ENCODE data around the gene DAAM2.

Gene DAAM2

GRCh38 chr6:39941820-39942219 is 149.6 kb downstream of the DAAM2 start:
- Histone ChIP-seq H3K4me1 (ENCODE audit: control insufficient read depth, insufficient read depth, low read length) (peaks cover 11% of the 10 kb centered on the region), H3K36me3 (ENCODE audit: control insufficient read depth, insufficient read depth, low read length) (no peaks in the 10 kb centered on the region), H3K4me3 (ENCODE audit: low read depth, low read length) (no peak overlapping the region), H3K9ac (ENCODE audit: low read depth, low read length) (no peak overlapping the region), H3K9me3 (ENCODE audit: control insufficient read depth, insufficient read depth, low read length) (no peaks in the 10 kb centered on the region), H3K27me3 (ENCODE audit: control insufficient read depth, insufficient read depth, low read length) (no peaks in the 10 kb centered on the region)

- H3K4me3 ChIP-seq (ENCODE audit: low read depth, low read length), result no peak overlapping the region
- peaks cover 17% of the 10 kb centered on the region for H3K4me1 ChIP-seq (ENCODE audit: control insufficient read depth, insufficient read depth, low read length)
- no peaks in the 10 kb centered on the region for H3K9me3 ChIP-seq (ENCODE audit: control insufficient read depth, insufficient read depth, low read length)
Observed at GRCh38 chr6:39942903-39943580, 150.9 kb downstream of the DAAM2 start.

GRCh38 chr6:39945626-39946025 is 153.4 kb downstream of the DAAM2 start:
- no peak overlapping the region for H3K4me3 ChIP-seq (ENCODE audit: low read depth, low read length)
- H3K36me3 ChIP-seq (ENCODE audit: control insufficient read depth, insufficient read depth, low read length), result no peaks in the 10 kb centered on the region
- H3K27me3 ChIP-seq (ENCODE audit: control insufficient read depth, insufficient read depth, low read length), result no peaks in the 10 kb centered on the region
- H3K4me1 ChIP-seq (ENCODE audit: control insufficient read depth, insufficient read depth, low read length), result peaks cover 13% of the 10 kb centered on the region
- no peak overlapping the region for H3K9ac ChIP-seq (ENCODE audit: low read depth, low read length)
- H3K9me3 ChIP-seq (ENCODE audit: control insufficient read depth, insufficient read depth, low read length), result no peaks in the 10 kb centered on the region

More at GRCh38 chr6:39942903-39943580, 150.9 kb downstream of the DAAM2 start:
- no peaks in the 10 kb centered on the region for H3K27me3 ChIP-seq (ENCODE audit: control insufficient read depth, insufficient read depth, low read length)
- H3K36me3 ChIP-seq (ENCODE audit: control insufficient read depth, insufficient read depth, low read length), result no peaks in the 10 kb centered on the region
- no peak overlapping the region for H3K9ac ChIP-seq (ENCODE audit: low read depth, low read length)

GRCh38 chr6:39947611-39948068 is 155.5 kb downstream of the DAAM2 start:
- Histone ChIP-seq H3K36me3 (ENCODE audit: control insufficient read depth, insufficient read depth, low read length) (no peaks in the 10 kb centered on the region), H3K27me3 (ENCODE audit: control insufficient read depth, insufficient read depth, low read length) (no peaks in the 10 kb centered on the region), H3K4me3 (ENCODE audit: low read depth, low read length) (no peak overlapping the region), H3K4me1 (ENCODE audit: control insufficient read depth, insufficient read depth, low read length) (peaks cover 13% of the 10 kb centered on the region), H3K9ac (ENCODE audit: low read depth, low read length) (no peak overlapping the region), H3K9me3 (ENCODE audit: control insufficient read depth, insufficient read depth, low read length) (no peaks in the 10 kb centered on the region)

- no peaks in the 10 kb centered on the region for H3K27me3 ChIP-seq (ENCODE audit: control insufficient read depth, insufficient read depth, low read length)
- no peaks in the 10 kb centered on the region for H3K9me3 ChIP-seq (ENCODE audit: control insufficient read depth, insufficient read depth, low read length)
- no peaks in the 10 kb centered on the region for H3K36me3 ChIP-seq (ENCODE audit: control insufficient read depth, insufficient read depth, low read length)
- H3K9ac ChIP-seq (ENCODE audit: low read depth, low read length), result no peak overlapping the region
- peaks cover 13% of the 10 kb centered on the region for H3K4me1 ChIP-seq (ENCODE audit: control insufficient read depth, insufficient read depth, low read length)
- no peak overlapping the region for H3K4me3 ChIP-seq (ENCODE audit: low read depth, low read length)
Observed at GRCh38 chr6:39948199-39948791, 156.1 kb downstream of the DAAM2 start.

GRCh38 chr6:39950125-39950720 is 158.0 kb downstream of the DAAM2 start:
- H3K9me3 ChIP-seq (ENCODE audit: control insufficient read depth, insufficient read depth, low read length), result no peaks in the 10 kb centered on the region
- no peaks in the 10 kb centered on the region for H3K27me3 ChIP-seq (ENCODE audit: control insufficient read depth, insufficient read depth, low read length)
- peaks cover 13% of the 10 kb centered on the region for H3K4me1 ChIP-seq (ENCODE audit: control insufficient read depth, insufficient read depth, low read length)
- H3K36me3 ChIP-seq (ENCODE audit: control insufficient read depth, insufficient read depth, low read length), result no peaks in the 10 kb centered on the region
- H3K9ac ChIP-seq (ENCODE audit: low read depth, low read length), result no peak overlapping the region
- no peak overlapping the region for H3K4me3 ChIP-seq (ENCODE audit: low read depth, low read length)

GRCh38 chr6:39951191-39951590 is 159.0 kb downstream of the DAAM2 start:
- Histone ChIP-seq H3K4me1 (ENCODE audit: control insufficient read depth, insufficient read depth, low read length) (peaks cover 13% of the 10 kb centered on the region), H3K27me3 (ENCODE audit: control insufficient read depth, insufficient read depth, low read length) (no peaks in the 10 kb centered on the region), H3K4me3 (ENCODE audit: low read depth, low read length) (no peak overlapping the region), H3K9ac (ENCODE audit: low read depth, low read length) (no peak overlapping the region), H3K36me3 (ENCODE audit: control insufficient read depth, insufficient read depth, low read length) (no peaks in the 10 kb centered on the region), H3K9me3 (ENCODE audit: control insufficient read depth, insufficient read depth, low read length) (no peaks in the 10 kb centered on the region)

GRCh38 chr6:39951716-39952115 is 159.5 kb downstream of the DAAM2 start:
- H3K36me3 ChIP-seq (ENCODE audit: control insufficient read depth, insufficient read depth, low read length), result no peaks in the 10 kb centered on the region
- H3K9me3 ChIP-seq (ENCODE audit: control insufficient read depth, insufficient read depth, low read length), result no peaks in the 10 kb centered on the region
- H3K9ac ChIP-seq (ENCODE audit: low read depth, low read length), result no peak overlapping the region
- no peaks in the 10 kb centered on the region for H3K27me3 ChIP-seq (ENCODE audit: control insufficient read depth, insufficient read depth, low read length)
- H3K4me1 ChIP-seq (ENCODE audit: control insufficient read depth, insufficient read depth, low read length), result peaks cover 13% of the 10 kb centered on the region
- no peak overlapping the region for H3K4me3 ChIP-seq (ENCODE audit: low read depth, low read length)

- H3K36me3 ChIP-seq (ENCODE audit: control insufficient read depth, insufficient read depth, low read length), result no peaks in the 10 kb centered on the region
- H3K9me3 ChIP-seq (ENCODE audit: control insufficient read depth, insufficient read depth, low read length), result no peaks in the 10 kb centered on the region
- no peak overlapping the region for H3K4me3 ChIP-seq (ENCODE audit: low read depth, low read length)
- peaks cover 13% of the 10 kb centered on the region for H3K4me1 ChIP-seq (ENCODE audit: control insufficient read depth, insufficient read depth, low read length)
- H3K9ac ChIP-seq (ENCODE audit: low read depth, low read length), result no peak overlapping the region
- no peaks in the 10 kb centered on the region for H3K27me3 ChIP-seq (ENCODE audit: control insufficient read depth, insufficient read depth, low read length)
Observed at GRCh38 chr6:39952167-39952566, 160.0 kb downstream of the DAAM2 start.

- no peak overlapping the region for H3K9ac ChIP-seq (ENCODE audit: low read depth, low read length)
- no peaks in the 10 kb centered on the region for H3K36me3 ChIP-seq (ENCODE audit: control insufficient read depth, insufficient read depth, low read length)
- H3K4me1 ChIP-seq (ENCODE audit: control insufficient read depth, insufficient read depth, low read length), result peaks cover 6% of the 10 kb centered on the region
Observed at GRCh38 chr6:39953076-39953618, 161.0 kb downstream of the DAAM2 start.

More at GRCh38 chr6:39953076-39953618, 161.0 kb downstream of the DAAM2 start:
- no peaks in the 10 kb centered on the region for H3K9me3 ChIP-seq (ENCODE audit: control insufficient read depth, insufficient read depth, low read length)
- no peak overlapping the region for H3K4me3 ChIP-seq (ENCODE audit: low read depth, low read length)
- H3K27me3 ChIP-seq (ENCODE audit: control insufficient read depth, insufficient read depth, low read length), result no peaks in the 10 kb centered on the region

All from iPS-15b (cell line).